Thyroid gland (tissue), 4 donors: ENCODE data around the gene CCSAP.

ENCODE experiments used
- POLR2A ChIP-seq, 2 donors: fragments of 450-650 bp; IDR thresholded peaks; one replicate each; pipeline ENCODE4 v1.6.1; 2017; ENCODE audit warnings: antibody characterized with exemption in 2 of 2, mild to moderate bottlenecking in 2 of 2, moderate library complexity in 1 of 2
- TF ChIP-seq, protein P1 (sequence below), 6 experiments: fragments of 200-600 bp in 3 of 6; fragments of 450-650 bp in 3 of 6; sonication (generic) in 3 of 6; IDR thresholded peaks; one replicate each; pipeline ENCODE4 v1.5.1; 2016 to 2019; ENCODE audit warnings: antibody characterized with exemption in 6 of 6, mild to moderate bottlenecking in 2 of 6, inconsistent platforms in 1 of 6, moderate library complexity in 1 of 6

DNA sequence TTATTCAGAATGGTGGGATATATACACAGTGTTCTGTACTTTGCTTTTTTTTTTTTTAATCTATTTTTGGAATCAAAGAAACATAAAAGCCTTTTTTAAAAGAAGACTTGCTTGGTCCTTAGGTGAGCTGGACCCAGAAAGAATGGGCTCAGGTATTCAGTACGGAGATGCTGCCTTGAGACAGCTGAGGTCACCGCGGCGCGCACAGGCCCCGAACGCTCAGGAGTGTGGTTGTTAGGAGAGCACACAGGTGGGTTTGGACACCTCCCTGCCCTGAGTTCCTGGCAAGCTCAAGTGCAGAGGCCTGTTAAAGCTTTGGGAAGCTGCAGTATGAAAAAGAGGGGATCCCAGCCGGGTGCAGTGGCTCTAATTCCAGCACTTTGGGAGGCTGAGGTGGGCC, 40.1 kb downstream of the CCSAP start:
- TF ChIP-seq, protein P1, sequence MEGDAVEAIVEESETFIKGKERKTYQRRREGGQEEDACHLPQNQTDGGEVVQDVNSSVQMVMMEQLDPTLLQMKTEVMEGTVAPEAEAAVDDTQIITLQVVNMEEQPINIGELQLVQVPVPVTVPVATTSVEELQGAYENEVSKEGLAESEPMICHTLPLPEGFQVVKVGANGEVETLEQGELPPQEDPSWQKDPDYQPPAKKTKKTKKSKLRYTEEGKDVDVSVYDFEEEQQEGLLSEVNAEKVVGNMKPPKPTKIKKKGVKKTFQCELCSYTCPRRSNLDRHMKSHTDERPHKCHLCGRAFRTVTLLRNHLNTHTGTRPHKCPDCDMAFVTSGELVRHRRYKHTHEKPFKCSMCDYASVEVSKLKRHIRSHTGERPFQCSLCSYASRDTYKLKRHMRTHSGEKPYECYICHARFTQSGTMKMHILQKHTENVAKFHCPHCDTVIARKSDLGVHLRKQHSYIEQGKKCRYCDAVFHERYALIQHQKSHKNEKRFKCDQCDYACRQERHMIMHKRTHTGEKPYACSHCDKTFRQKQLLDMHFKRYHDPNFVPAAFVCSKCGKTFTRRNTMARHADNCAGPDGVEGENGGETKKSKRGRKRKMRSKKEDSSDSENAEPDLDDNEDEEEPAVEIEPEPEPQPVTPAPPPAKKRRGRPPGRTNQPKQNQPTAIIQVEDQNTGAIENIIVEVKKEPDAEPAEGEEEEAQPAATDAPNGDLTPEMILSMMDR (IDR thresholded peaks at IDR 0.05), result no peak
- TF ChIP-seq POLR2A (IDR thresholded peaks at IDR 0.05), result no peak
